ENCODE results near the gene TLDC2. TPM values are rescaled to one million over a fixed set of nuclear protein-coding genes. Genes with fewer than 3 reads are reported as not detected.

Gene TLDC2
- polyA plus RNA-seq, 1 donor from 2014 or later: not detected

GRCh38 chr20:36878941-36879340 is 3.0 kb downstream of the TLDC2 start:
- H3K4me2 ChIP-seq (ENCODE audit: low read length): no peak overlapping the region
- no peaks in the 10 kb centered on the region for H3K36me3 ChIP-seq (ENCODE audit: insufficient read depth, low read length)
- H3K9ac ChIP-seq (ENCODE audit: low read length): no peak overlapping the region
- H2AFZ ChIP-seq (ENCODE audit: low read depth, low read length): no peak overlapping the region
- no peak overlapping the region for H3K27ac ChIP-seq (ENCODE audit: low read length)
- TF ChIP-seq MXI1 (conservative IDR thresholded peaks at IDR 0.05; ENCODE audit: poor library complexity, severe bottlenecking) (no peak), EP300 (conservative IDR thresholded peaks at IDR 0.05; ENCODE audit: poor library complexity, severe bottlenecking) (no peak), REST (IDR thresholded peaks at IDR 0.05; ENCODE audit: borderline replicate concordance) (no peak), EZH2 (IDR thresholded peaks at IDR 0.05; ENCODE audit: borderline replicate concordance, insufficient read depth, low read length, poor library complexity, severe bottlenecking) (no peak), RAD21 (conservative IDR thresholded peaks at IDR 0.05) (no peak), SMC3 (conservative IDR thresholded peaks at IDR 0.05; ENCODE audit: poor library complexity) (no peak), POLR2AphosphoS5 (IDR thresholded peaks at IDR 0.05) (no peak), TAF1 (IDR thresholded peaks at IDR 0.05; ENCODE audit: low read depth) (no peak)
- TF ChIP-seq, protein P1, sequence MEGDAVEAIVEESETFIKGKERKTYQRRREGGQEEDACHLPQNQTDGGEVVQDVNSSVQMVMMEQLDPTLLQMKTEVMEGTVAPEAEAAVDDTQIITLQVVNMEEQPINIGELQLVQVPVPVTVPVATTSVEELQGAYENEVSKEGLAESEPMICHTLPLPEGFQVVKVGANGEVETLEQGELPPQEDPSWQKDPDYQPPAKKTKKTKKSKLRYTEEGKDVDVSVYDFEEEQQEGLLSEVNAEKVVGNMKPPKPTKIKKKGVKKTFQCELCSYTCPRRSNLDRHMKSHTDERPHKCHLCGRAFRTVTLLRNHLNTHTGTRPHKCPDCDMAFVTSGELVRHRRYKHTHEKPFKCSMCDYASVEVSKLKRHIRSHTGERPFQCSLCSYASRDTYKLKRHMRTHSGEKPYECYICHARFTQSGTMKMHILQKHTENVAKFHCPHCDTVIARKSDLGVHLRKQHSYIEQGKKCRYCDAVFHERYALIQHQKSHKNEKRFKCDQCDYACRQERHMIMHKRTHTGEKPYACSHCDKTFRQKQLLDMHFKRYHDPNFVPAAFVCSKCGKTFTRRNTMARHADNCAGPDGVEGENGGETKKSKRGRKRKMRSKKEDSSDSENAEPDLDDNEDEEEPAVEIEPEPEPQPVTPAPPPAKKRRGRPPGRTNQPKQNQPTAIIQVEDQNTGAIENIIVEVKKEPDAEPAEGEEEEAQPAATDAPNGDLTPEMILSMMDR (IDR thresholded peaks at IDR 0.05; ENCODE audit: poor library complexity, severe bottlenecking): no peak
- H3F3A ChIP-seq (ENCODE audit: insufficient read depth, low read length, poor library complexity, severe bottlenecking): no peaks in the 10 kb centered on the region
- H3K9me3 ChIP-seq (ENCODE audit: low read length): no peaks in the 10 kb centered on the region
- no peaks in the 10 kb centered on the region for H3K9me2 ChIP-seq (ENCODE audit: insufficient read depth, low read length)
- no peaks in the 10 kb centered on the region for H3K27me3 ChIP-seq (ENCODE audit: insufficient read depth, low read depth, low read length)
- no peaks in the 10 kb centered on the region for H4K20me1 ChIP-seq (ENCODE audit: insufficient read depth)
- H3K4me3 ChIP-seq (ENCODE audit: low read length): no peak overlapping the region
- H3K79me2 ChIP-seq (replicated peaks; ENCODE audit: insufficient read depth, low read length): no peaks in the 10 kb centered on the region

DNA sequence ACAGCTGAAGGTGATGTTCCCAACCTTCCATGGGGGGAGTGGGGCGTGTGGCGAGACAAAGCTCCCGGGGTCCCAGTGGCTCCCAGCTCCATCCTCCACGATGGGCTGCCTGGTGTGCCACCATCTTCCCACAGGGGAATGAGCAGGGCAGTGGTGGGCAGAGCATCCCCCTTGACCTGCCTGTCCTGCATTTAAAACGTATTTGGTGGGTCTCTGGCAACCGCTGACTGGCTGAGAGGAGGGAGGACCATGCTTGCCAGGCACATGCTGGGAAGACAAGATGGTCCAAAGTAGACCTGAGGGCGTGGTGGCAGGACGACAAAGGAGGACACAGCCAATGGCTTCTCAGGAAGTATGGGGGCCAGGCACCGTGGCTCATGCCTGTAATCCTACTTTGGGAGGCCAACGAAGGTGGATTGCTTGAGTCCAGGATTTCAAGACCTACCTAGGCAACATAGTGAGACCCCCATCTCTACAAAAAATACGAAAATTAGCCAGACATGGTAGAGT is 4.9 kb downstream of the TLDC2 start:
- TF ChIP-seq TAF1 (IDR thresholded peaks at IDR 0.05; ENCODE audit: low read depth) (no peak), REST (IDR thresholded peaks at IDR 0.05; ENCODE audit: borderline replicate concordance) (no peak), RAD21 (conservative IDR thresholded peaks at IDR 0.05) (no peak), EZH2 (IDR thresholded peaks at IDR 0.05; ENCODE audit: borderline replicate concordance, insufficient read depth, low read length, poor library complexity, severe bottlenecking) (no peak), MXI1 (conservative IDR thresholded peaks at IDR 0.05; ENCODE audit: poor library complexity, severe bottlenecking) (no peak), EP300 (conservative IDR thresholded peaks at IDR 0.05; ENCODE audit: poor library complexity, severe bottlenecking) (no peak), POLR2AphosphoS5 (IDR thresholded peaks at IDR 0.05) (no peak), SMC3 (conservative IDR thresholded peaks at IDR 0.05; ENCODE audit: poor library complexity) (no peak)
- TF ChIP-seq, protein P1 (IDR thresholded peaks at IDR 0.05; ENCODE audit: poor library complexity, severe bottlenecking): no peak
- no peak overlapping the region for H3K9ac ChIP-seq (ENCODE audit: low read length)
- no peaks in the 10 kb centered on the region for H4K20me1 ChIP-seq (ENCODE audit: insufficient read depth)
- no peaks in the 10 kb centered on the region for H3F3A ChIP-seq (ENCODE audit: insufficient read depth, low read length, poor library complexity, severe bottlenecking)
- no peaks in the 10 kb centered on the region for H3K36me3 ChIP-seq (ENCODE audit: insufficient read depth, low read length)
- H2AFZ ChIP-seq (ENCODE audit: low read depth, low read length): no peak overlapping the region
- no peak overlapping the region for H3K27ac ChIP-seq (ENCODE audit: low read length)
- H3K9me3 ChIP-seq (ENCODE audit: low read length): no peaks in the 10 kb centered on the region
- H3K4me2 ChIP-seq (ENCODE audit: low read length): no peak overlapping the region
- H3K79me2 ChIP-seq (replicated peaks; ENCODE audit: insufficient read depth, low read length): no peaks in the 10 kb centered on the region
- H3K9me2 ChIP-seq (ENCODE audit: insufficient read depth, low read length): no peaks in the 10 kb centered on the region
- no peak overlapping the region for H3K4me3 ChIP-seq (ENCODE audit: low read length)
- H3K27me3 ChIP-seq (ENCODE audit: insufficient read depth, low read depth, low read length): no peaks in the 10 kb centered on the region

All from neural cell (in vitro differentiated cells).